GM21825 (cell line): ENCODE measurements around the gene SH3RF1.

Source experiments
- ATAC-seq: cut with Tn5 transposase; IDR thresholded peaks from one replicate; pipeline ENCODE4 v1.9.1; 2021; ENCODE audit warnings: mild to moderate bottlenecking, moderate library complexity; ENCODE audit not compliant: unreplicated experiment

SH3RF1 gene

GRCh38 chr4:169080981-169081380 lies 189.8 kb downstream of the SH3RF1 start:
- ATAC-seq: no peak

GRCh38 chr4:169079942-169080827 lies 190.6 kb downstream of the SH3RF1 start:
- ATAC-seq: peak; percentile 93

DNA sequence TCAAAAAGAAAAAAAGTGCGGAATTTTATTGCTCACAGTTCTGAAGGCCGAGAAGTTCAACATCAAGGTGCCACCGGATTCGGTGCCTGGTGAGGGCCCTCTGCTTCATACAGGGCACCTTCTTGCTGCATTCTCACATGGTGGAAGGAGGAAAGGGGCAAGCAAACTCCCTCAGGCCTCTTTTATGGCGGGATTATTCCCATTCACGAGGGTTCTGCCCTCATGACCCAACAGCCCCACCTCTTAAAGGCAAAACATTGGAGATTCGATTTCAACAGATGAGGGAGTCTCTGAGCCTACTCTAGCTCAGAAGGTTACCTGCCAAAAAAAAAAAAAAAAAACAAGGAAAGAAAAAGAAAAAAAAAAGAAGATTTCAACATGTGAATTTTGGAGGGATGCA lies 196.6 kb downstream of the SH3RF1 start:
- no peak for ATAC-seq

- no peak for ATAC-seq
These were observed 199.0 kb downstream of the SH3RF1 start for GRCh38 chr4:169071747-169072146.

DNA sequence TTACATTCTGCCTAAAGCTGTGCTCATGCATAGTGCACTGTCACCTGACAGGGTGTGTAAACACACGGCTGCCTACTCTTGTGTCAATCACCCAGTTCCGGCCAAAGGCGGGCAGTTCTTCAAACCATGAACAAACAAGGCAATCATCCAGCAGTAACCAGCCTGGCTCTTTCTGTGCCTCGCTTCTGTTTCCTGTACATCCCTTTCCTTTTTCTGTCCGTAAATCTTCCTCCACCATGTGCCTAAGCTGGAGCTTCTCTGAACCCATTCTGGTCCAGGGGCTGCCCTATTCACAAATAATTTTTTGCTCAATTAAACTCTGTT lies 199.9 kb downstream of the SH3RF1 start:
- no peak for ATAC-seq

GRCh38 chr4:169070071-169070894 lies 200.5 kb downstream of the SH3RF1 start:
- no peak for ATAC-seq

DNA sequence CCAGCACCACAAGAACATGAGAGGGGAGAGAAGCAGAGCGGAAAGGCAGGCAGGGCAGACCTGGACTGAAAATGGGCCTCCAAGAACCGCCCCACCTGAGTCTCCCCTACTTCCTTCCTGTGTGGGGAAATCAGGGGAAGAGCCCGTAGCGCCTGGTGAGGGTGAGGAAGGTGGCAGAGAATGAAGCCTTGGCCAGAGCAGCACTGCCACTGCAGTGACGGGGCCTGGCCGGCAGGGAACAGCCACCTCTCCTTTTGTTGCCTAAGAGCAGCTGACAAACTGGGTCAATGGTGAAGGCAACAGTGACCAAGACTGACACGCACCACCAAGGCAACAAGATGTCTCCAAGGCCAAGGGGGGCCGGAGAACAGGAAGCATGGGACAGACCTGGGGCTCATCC lies 202.3 kb downstream of the SH3RF1 start:
- peak; percentile 71 for ATAC-seq

GRCh38 chr4:169066934-169067333 lies 203.8 kb downstream of the SH3RF1 start:
- ATAC-seq: no peak

GRCh38 chr4:169064296-169064695 lies 206.5 kb downstream of the SH3RF1 start:
- no peak for ATAC-seq

DNA sequence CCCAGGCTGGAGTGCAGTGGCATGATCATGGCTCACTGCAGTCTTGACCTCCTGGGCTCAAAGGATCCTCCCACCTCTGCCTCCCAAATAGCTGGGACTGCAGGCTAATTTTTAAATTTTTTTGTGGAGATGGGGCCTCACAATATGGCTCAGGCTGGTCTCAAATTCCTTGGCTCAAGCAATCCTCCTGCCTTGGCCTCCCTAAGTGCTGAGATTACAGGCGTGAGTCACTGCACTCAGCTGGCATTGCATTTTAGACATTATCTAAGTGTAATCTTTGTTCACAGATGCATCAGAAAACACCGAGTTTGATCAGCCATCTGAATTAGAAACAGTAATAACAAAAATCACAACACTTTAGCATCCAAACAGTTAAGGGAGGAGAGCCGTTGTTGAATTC lies 207.3 kb downstream of the SH3RF1 start:
- ATAC-seq: no peak

DNA sequence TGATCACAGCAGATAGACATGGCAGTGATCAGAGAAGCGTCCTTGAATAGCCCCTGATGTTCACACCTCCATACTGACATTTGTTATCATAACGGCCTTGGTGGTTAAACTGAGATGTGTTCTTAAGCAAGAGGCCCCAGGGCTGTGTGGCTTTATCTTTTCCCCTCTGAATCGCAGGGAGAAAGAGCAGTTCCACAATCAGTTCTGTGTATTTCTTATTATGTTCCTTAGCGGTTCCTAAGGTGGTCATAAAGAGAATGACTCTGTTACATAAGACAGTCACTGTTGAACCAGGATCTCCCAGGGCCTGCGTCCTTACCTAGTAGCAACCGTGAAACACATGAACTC lies 207.9 kb downstream of the SH3RF1 start:
- ATAC-seq: no peak

DNA sequence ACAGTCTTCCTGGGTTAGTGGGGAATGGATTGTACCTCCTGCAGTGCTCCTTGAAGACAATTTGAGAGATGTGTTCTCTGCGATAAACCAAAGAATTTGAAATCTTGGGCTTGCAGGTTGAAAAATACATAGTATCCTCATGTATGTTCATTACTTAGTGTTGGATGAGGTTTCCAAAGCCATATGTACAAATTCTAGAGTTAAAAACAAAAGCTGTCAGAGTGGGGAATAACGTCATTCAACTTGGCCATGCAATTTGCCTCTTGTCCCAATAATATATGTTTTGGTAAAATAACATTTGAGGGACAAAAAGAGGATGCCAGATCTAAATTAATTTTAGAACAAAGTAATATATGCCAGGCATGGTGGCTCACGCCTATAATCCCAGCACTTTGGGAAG lies 209.4 kb downstream of the SH3RF1 start:
- ATAC-seq: no peak

DNA sequence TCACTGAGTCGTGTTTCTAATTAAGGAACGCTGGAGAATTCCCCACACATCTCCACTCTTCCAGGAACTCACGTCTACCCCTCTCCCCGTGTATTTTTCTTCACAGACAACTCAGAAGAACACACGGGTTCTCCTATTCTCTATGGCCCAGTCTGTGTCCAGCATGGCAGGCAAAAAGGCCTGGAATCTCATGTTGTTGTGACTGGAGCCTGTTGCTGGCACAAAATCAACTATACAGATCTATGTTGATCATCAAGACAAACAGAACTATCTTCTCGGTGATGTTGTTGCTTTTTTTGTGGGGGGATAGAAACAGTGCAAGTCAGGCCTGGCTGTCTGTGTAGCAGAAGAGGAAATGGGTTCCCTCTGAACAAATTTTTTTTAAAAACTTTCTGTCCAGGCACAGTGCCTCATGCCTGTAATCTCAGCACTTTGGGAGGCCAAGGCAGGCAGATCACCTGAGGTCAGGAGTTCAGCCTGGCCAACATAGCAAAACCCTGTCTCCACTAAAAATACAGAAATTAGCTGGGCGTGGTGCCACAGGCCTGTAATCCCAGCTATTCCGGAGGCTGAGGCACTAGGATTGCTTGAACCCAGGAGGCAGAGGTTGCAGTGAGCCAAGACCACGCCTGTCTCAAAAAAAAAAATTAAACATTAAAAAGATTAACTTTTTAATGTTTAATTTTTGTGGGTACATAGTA lies 210.2 kb downstream of the SH3RF1 start:
- no peak for ATAC-seq

- no peak for ATAC-seq
These were observed 211.2 kb downstream of the SH3RF1 start for GRCh38 chr4:169059306-169060211.

DNA sequence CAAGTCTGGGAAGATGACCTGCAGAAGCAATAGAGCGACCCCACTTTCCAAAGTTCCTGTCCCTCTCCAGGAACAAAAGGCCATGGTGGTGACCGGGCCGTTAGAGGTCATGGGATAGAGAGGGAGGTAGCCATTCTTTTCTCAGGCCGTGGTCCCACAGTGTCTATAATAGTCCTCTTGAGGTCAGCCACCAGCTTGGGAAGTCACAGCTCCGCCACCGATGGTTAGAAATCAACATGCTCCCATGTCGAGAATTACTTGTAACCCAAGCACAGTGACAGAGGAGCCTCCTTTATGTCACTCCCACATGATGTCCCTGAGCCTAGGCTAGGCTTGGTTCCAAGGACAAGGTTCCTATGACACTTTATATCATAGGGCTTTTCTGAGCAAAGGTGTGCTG lies 212.4 kb downstream of the SH3RF1 start:
- ATAC-seq: no peak

DNA sequence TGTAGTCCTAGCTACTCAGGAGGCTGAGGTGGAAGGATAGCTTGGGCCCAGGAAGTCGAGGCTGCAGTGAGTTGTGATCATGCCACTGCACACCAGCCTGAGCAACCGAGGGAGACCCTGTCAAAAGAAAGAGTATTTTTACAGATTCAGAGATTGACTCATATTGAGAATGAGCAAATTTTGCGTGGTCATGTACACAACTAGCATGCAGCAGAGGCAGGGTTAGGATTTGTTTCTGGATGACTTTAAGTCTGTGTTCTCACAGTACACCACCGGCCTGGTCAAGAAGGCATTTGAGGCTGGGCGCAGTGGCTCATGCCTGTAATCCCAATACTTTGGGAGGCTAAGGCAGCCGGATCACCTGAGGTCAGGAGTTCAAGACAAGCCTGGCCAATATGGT lies 215.9 kb downstream of the SH3RF1 start:
- ATAC-seq: no peak

- ATAC-seq: no peak
These were observed 218.2 kb downstream of the SH3RF1 start for GRCh38 chr4:169052594-169052945.

DNA sequence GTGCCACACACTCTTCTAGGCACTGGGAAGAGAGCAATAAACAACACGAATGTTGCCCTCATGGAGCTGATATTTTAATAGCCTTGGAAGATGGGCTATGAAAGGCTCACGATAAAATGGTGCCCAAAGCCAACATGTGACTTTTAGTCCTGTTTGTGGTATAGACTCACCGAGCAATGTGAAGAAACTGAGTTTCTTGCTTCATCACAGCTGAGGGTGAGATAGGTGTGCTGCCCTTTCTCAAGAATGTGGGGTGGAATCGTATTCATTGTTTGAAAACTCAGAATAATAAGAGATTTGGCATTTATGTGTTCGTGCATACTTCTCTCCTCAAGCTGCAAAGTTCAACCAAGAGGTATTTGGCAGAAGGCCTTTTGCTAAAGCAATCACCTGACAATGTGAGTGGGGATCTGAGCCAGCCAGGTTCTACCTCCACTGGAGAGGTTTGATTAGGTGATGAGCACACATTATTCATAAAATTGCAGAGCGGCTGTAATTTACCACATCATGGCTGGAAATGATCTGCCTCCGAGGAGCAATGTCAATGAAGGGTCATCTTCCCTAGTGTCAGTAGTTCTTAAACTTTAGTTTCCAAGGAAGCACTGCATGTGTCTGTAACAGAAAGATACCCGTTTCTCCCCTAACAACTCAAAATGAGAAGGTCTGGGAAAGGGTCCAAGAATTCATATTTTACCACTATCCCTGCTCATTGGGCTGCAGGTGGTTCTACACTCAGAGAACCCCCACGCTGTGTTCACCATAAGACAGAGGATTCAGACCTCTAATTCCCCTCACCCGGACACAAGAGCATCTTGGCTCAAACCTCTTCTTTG lies 218.8 kb downstream of the SH3RF1 start:
- ATAC-seq: no peak

GRCh38 chr4:169050881-169051760 lies 219.6 kb downstream of the SH3RF1 start:
- ATAC-seq: no peak
